Liver (tissue), 3 donors: ENCODE data around the gene CARHSP1.

Experiments used
- CTCF ChIP-seq: fragments of 150-350 bp; IDR thresholded peaks from 2 replicates; pipeline ENCODE4 v1.5.1; 2017; ENCODE audit warnings: improper control_type of control experiment, low read depth, low read length; ENCODE audit not compliant: missing input control
- EGR1 ChIP-seq, 2 donors: IDR thresholded peaks; 2 replicates each; pipeline ENCODE4 v1.6.1; 2016 to 2018; ENCODE audit warnings: antibody characterized with exemption in 2 of 2, low read depth in 2 of 2
- FOXA1 ChIP-seq: IDR thresholded peaks from 2 replicates; pipeline ENCODE4 v1.6.1; 2016; ENCODE audit warnings: antibody characterized with exemption
- GABPA ChIP-seq, 2 donors: IDR thresholded peaks in 1 of 2; conservative IDR thresholded peaks in 1 of 2; 2 replicates each; pipeline ENCODE4 v1.6.1; 2016; ENCODE audit warnings: antibody characterized with exemption in 2 of 2, mild to moderate bottlenecking in 1 of 2, moderate library complexity in 1 of 2
- MAX ChIP-seq: IDR thresholded peaks from 2 replicates; pipeline ENCODE4 v1.6.1; 2016; ENCODE audit warnings: antibody characterized with exemption
- REST ChIP-seq: IDR thresholded peaks from 2 replicates; pipeline ENCODE4 v1.6.1; 2016; ENCODE audit warnings: antibody characterized with exemption, mild to moderate bottlenecking
- RXRA ChIP-seq, 2 donors: IDR thresholded peaks; 2 replicates each; pipeline ENCODE4 v1.6.1; 2017 to 2018; ENCODE audit warnings: antibody characterized with exemption in 2 of 2, mild to moderate bottlenecking in 1 of 2
- TAF1 ChIP-seq: conservative IDR thresholded peaks from 2 replicates; pipeline ENCODE4 v1.6.1; 2016; ENCODE audit warnings: antibody characterized with exemption, mild to moderate bottlenecking
- YY1 ChIP-seq: IDR thresholded peaks from 2 replicates; pipeline ENCODE4 v1.6.1; 2016; ENCODE audit warnings: antibody characterized with exemption, mild to moderate bottlenecking
- ZBTB33 ChIP-seq: IDR thresholded peaks from 2 replicates; pipeline ENCODE4 v1.6.1; 2016; ENCODE audit warnings: antibody characterized with exemption
- donor health status: healthy.
- donor health status: healthy.

GRCh38 chr16:8914098-8914497 lies 45.3 kb upstream of the CARHSP1 start:
- no peak for TF ChIP-seq YY1
- TF ChIP-seq CTCF, result no peak
- no peak for TF ChIP-seq GABPA (IDR thresholded peaks at IDR 0.05 in 1 of 2, conservative IDR thresholded peaks at IDR 0.05 in 1 of 2)
- no peak for TF ChIP-seq MAX
- TF ChIP-seq REST, result no peak
- TF ChIP-seq ZBTB33, result no peak
- TF ChIP-seq RXRA (IDR thresholded peaks at IDR 0.05), result no peak
- no peak for TF ChIP-seq TAF1
- no peak for TF ChIP-seq FOXA1
- TF ChIP-seq EGR1 (IDR thresholded peaks at IDR 0.05; ENCODE audit: low read depth in 2 of 2), result no peak
